OCI-LY1 (cell line): ENCODE data around the gene RPS13.
"Not testable (repeated sequence)": the region's sequence is repeated elsewhere in the genome, so short reads cannot be mapped to it uniquely, and the experiment has no call there.

Experiments used
- EZH2 ChIP-seq: fragments of 200-600 bp; sonication (generic), shearing (Covaris generic); IDR thresholded peaks from 2 replicates; pipeline ENCODE4 v1.8.0; 2017; ENCODE audit warnings: borderline replicate concordance, mixed run types, mild to moderate bottlenecking, antibody characterized with exemption, low read length, moderate library complexity, mixed read lengths
- TF ChIP-seq, protein P1 (sequence below): fragments of 200-600 bp; sonication (generic), shearing (Covaris generic); IDR thresholded peaks from 2 replicates; pipeline ENCODE4 v1.5.1; 2017; ENCODE audit warnings: mild to moderate bottlenecking, antibody characterized with exemption, low read length, moderate library complexity, mixed read lengths

DNA sequence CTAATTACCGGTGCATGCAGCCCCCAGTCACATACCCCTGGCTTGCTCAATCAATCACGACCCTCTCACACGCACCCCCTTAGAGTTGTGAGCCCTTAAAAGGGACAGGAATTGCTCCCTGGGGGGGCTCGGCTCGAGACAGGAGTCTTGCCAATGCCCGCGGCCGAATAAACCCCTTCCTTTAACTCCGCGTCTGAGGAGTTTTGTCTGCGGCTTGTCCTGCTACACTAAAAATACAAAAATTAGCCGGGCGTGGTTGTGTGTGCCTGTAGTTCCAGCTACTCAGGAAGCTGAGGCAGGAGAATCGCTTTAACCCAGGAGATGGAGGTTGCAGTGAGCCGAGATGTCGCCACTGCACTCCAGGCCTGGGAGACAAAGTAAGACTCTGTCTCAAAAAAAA lies 8.5 kb upstream of the RPS13 start:
- not testable (repeated sequence) for TF ChIP-seq EZH2
- TF ChIP-seq, protein P1, sequence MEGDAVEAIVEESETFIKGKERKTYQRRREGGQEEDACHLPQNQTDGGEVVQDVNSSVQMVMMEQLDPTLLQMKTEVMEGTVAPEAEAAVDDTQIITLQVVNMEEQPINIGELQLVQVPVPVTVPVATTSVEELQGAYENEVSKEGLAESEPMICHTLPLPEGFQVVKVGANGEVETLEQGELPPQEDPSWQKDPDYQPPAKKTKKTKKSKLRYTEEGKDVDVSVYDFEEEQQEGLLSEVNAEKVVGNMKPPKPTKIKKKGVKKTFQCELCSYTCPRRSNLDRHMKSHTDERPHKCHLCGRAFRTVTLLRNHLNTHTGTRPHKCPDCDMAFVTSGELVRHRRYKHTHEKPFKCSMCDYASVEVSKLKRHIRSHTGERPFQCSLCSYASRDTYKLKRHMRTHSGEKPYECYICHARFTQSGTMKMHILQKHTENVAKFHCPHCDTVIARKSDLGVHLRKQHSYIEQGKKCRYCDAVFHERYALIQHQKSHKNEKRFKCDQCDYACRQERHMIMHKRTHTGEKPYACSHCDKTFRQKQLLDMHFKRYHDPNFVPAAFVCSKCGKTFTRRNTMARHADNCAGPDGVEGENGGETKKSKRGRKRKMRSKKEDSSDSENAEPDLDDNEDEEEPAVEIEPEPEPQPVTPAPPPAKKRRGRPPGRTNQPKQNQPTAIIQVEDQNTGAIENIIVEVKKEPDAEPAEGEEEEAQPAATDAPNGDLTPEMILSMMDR, result not testable (repeated sequence)
